G401 (cell line): ENCODE results near the gene DOCK10. TPM values are rescaled to one million over a fixed set of nuclear protein-coding genes. Genes with fewer than 3 reads are reported as not detected.

Source experiments
- DNase-seq: peaks from one replicate; pipeline ENCODE4 v3.0.0-alpha.2; 2015; ENCODE audit warnings: low spot score
- in situ Hi-C: cut with HindIII; loops from 2 replicates; pipeline ENCODE4 v1.10.0; 2016; ENCODE audit warnings: low sequenced_read_pairs, mixed read lengths
- total RNA-seq: library from RNA; depleted of rRNA; stranded (reverse); fragments of >200 nt; shearing (Covaris generic); gene quantifications from 2 replicates; pipeline ENCODE4 v1.2.3, GENCODE V29; 2014

DOCK10 gene
- total RNA-seq, 1 experiment from 2014 or later, result not detected

- DNase-seq, result peak; percentile 29
- in situ Hi-C loops, result no loop called here
These were observed 172.6 kb downstream of the DOCK10 start for GRCh38 chr2:224869601-224870233.

DNA sequence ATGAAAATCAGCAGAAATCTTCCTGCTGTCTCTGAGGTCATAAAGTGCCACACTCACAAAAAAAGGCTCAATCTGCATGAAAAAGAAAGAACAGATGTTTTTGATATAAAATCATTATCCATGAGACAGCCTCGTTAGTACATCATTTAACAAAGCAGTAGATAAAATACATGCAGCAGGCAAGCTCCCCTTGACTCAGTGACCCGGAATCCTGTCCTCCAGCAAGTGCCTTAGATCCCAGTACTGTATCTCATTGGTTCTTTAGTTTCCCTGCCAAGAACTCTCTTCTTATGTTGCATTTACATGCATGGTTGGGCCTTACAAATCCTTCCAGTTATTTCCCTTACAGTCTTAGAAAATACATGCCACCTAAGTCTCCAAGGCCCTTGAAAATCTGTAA lies 177.3 kb downstream of the DOCK10 start:
- in situ Hi-C loops, result no loop called here
- no peak for DNase-seq

DNA sequence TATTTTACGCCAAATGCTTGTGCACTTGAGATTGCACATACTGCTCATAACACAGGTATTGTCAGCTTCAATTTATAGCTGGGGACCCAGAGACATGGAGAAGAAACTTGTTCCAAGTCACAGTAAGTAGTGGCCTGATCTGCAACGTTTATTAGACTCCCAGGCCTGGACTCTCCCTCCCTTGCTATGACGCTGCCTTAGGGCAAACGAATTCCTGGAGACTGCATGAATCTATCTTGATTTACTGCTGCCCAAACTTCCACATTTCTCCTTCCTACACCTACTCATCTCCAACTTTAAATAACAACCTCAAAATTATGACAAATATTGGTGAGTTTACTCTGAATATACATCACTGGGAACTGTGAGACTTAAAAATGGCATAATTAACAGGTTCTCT lies 181.0 kb downstream of the DOCK10 start:
- in situ Hi-C loops, result no loop called here
- DNase-seq, result no peak

- no peak for DNase-seq
- in situ Hi-C loops, result no loop called here
These were observed 181.5 kb downstream of the DOCK10 start for GRCh38 chr2:224860786-224861185.

GRCh38 chr2:224851811-224852210 lies 190.5 kb downstream of the DOCK10 start:
- DNase-seq, result no peak
- in situ Hi-C loops, result no loop called here

DNA sequence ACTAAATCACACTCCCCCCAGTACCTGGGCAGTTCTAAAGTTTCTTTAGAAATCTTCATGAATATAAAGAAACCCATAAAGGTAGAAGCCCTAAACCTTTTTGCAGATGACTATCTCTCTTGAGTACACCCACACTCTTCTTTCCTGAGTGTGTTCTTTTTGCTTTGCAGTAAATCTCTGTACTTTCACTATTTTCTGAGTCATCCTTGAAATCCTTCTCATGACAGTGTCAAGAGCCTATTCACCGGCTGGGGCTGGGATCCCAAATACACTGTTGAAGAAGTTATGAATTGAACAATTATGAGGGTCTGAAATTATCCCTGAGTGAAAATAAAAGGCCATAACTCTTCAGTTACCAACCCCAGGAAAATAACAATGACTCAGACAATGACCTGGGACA lies 192.2 kb downstream of the DOCK10 start:
- DNase-seq, result no peak
- in situ Hi-C loops, result no loop called here

GRCh38 chr2:224849264-224849663 lies 193.0 kb downstream of the DOCK10 start:
- in situ Hi-C loops, result no loop called here
- DNase-seq, result no peak

GRCh38 chr2:224847961-224848850 lies 194.1 kb downstream of the DOCK10 start:
- no peak for DNase-seq
- in situ Hi-C loops, result no loop called here

DNA sequence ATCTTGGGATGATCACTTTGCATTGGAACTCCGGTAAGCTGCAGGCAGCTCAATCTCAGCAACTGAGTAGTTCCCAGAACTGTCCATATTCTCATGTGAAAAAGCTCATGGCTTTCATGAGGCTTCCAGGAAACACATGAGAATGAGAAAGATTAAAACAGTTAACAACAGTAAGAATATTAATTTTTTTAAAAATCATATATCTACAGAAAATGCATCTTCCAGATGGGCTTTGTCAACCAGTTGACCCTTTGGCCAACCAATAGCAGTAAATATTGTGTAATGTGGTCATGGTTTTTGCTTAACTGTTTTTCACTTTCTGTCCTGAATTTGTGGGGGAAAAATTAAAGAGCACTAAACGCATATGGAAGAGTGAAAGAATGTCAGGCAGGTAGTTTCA lies 194.9 kb downstream of the DOCK10 start:
- DNase-seq, result no peak
- in situ Hi-C loops, result no loop called here

DNA sequence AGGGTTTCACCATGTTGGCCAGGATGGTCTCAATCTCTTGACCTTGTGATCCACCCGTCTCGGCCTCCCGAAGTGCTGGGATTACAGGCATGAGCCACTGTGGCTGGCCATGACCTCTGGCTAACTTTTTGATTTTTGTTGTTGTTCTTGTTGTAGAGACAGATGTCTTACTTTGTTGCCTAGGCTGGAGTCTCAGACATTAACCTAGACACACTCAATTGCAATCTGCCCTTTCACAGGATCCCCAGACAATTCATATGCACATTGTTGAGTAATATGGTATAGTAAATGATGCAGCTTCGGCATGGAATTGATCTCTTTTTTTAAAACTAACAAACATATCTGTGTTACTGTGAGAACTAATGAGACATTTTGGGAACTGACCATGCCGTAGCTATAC lies 195.6 kb downstream of the DOCK10 start:
- in situ Hi-C loops, result no loop called here
- DNase-seq, result no peak

DNA sequence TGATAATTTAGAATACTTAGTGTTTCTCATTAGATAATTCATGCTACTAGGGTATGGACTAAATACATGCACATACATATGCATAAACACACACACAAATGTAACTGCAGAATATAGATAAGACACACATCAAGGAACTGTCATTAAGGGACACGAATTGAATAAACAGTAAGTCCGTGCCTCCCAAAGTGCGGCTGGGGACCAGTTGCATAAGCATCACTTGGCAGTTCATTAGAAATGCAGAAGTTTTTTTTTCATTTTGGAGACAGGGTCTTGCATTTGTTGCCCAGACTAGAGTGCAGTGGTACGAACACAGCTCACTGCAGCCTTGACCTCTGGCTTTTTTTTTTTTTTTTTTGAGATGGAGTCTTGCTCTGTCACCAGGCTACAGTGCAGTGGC lies 196.1 kb downstream of the DOCK10 start:
- DNase-seq, result no peak
- in situ Hi-C loops, result no loop called here

GRCh38 chr2:224843141-224843540 lies 199.1 kb downstream of the DOCK10 start:
- DNase-seq, result no peak
- in situ Hi-C loops, result no loop called here

DNA sequence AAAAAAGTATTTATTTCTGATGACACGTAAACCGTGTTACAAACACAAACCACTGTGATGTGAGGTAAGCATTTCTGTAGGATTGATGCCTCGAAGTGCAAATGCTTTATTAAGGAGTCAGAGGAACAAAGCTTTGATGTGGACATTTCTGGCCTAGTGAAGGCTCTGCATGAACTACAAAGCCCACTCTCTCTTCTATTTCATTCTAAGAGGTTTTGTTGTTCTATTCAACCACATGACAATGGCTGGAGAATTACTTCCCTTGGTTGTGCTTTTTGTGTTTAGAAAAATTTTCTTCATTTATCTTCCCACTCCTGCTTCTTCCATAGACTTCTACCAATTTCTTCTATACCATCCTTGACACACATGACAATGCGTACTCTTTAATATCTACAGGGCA lies 200.4 kb downstream of the DOCK10 start:
- DNase-seq, result no peak
- in situ Hi-C loops, result no loop called here

DNA sequence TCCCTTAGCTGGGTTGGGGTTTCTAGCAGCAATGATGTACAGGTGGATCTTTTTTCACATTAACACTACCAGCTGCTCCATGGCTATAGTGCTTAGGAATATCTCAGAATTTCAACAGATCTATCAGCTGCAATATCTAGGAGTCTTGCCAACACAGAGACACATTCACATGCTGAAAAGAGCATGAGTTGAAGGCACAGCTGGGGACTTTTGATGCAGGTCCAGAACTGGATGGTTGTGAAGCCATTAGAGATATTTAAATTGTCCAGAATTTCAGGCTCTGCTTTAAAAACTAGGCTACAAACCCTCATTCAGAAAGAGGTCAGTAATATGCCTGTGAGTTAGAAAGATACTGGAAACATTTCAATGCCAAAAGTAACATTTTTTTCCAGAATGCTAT lies 203.9 kb downstream of the DOCK10 start:
- in situ Hi-C loops, result no loop called here

GRCh38 chr2:224837558-224837957 lies 204.7 kb downstream of the DOCK10 start:
- no peak for DNase-seq
- in situ Hi-C loops, result no loop called here

More for the DNA sequence above, 203.9 kb downstream of the DOCK10 start:
- DNase-seq, result no peak

GRCh38 chr2:224837066-224837465 lies 205.2 kb downstream of the DOCK10 start:
- in situ Hi-C loops, result no loop called here
- DNase-seq, result no peak

DNA sequence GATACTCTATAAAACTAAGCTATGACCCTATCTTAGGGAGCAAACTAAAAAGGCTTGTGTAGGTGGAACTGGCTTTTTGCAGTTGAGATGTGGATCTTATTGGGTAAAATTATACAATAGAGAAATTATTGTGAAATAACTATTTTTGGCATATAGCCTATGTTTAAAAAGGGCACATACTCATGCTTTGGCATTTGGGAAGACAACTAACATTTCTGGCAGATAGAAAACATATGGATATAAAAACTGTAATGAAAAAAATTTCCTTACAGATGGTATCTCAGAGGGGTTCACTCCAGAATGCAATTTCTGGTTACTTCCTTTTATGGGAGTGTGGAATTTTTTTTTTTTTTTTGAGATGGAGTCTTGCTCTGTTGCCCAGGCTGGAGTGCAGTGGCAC lies 206.0 kb downstream of the DOCK10 start:
- in situ Hi-C loops, result no loop called here
- no peak for DNase-seq

- DNase-seq, result no peak
- in situ Hi-C loops, result no loop called here
These were observed 206.9 kb downstream of the DOCK10 start for GRCh38 chr2:224835405-224835804.

DNA sequence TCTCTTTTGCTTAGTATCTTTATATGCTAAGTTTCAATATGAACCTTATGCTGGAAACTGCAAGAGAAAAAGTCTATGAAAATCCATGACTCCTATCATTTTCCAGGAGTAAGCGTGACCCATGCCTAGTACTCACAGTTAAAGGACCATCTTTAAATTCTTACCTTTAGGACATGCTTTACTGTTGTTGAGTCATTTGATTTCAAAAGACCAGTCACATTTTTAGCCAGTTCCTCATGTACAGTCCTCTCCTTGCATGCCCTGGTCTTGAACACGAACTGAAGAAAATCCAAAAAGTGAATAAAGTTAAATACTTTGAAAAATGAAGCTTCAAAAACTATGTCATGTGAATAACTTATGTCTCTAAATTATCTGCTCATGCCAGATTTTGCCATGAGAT lies 208.3 kb downstream of the DOCK10 start:
- in situ Hi-C loops, result no loop called here
- no peak for DNase-seq

DNA sequence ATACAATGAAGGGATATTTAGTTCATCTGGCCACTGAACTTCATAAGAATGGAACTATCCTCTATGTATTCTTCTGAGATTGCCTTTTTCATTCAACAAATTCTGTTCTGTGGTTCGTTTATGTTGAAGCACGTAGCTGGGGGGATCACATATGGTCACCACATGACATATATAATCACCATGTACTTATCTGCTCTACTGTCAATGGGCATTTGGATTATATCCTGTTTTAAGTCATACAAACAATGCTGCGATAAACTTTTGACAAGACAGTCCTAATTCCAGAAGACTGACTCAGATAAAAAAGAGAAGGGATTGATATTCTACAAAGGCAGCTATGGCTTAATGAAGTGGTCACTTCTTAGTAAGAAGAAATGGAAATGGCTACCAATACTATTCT lies 210.1 kb downstream of the DOCK10 start:
- in situ Hi-C loops, result no loop called here
- no peak for DNase-seq

DNA sequence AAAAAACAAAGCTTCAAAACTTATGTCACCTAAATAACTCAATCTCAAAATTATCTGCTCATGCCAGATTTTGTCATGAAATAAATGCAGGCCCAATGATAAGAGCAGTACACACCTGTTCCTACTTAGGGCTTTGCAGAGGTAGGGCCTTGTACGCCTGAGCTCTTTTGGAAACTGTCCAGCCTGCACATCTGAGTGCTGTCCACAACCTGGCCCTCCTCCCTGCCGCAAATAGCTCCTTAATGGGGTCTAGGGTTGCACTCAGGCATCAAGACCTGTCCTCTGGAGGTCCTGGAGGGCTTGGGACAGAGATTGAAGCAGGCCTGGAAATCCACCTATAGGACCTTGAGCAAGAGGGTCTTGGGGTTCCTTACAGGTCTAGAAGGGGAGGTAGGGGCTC lies 210.7 kb downstream of the DOCK10 start:
- no peak for DNase-seq
- in situ Hi-C loops, result no loop called here
